Ureter (tissue), 1 donor: ENCODE results near the gene ACAD10. TPM values are rescaled to one million over a fixed set of nuclear protein-coding genes. Genes with fewer than 3 reads are reported as not detected.
"Not testable (repeated sequence)": the region's sequence is repeated elsewhere in the genome, so short reads cannot be mapped to it uniquely, and the experiment has no call there.

Experiments used
- DNase-seq: peaks from one replicate; pipeline ENCODE4 v3.0.0-alpha.2; 2020; ENCODE audit warnings: low spot score
- total RNA-seq: library from RNA; stranded (reverse); gene quantifications from one replicate; pipeline ENCODE4 v1.2.4, GENCODE V29; 2023
- donor health status: DM: yes; HTN: yes; CAD: no.

The ACAD10 gene
- total RNA-seq, 1 donor from 2014 or later: 43.6 TPM

GRCh38 chr12:111687255-111687654 lies 1.4 kb downstream of the ACAD10 start:
- DNase-seq: no peak

- DNase-seq: no peak
Observed at GRCh38 chr12:111687952-111688351, 2.1 kb downstream of the ACAD10 start.

GRCh38 chr12:111691262-111691661 lies 5.4 kb downstream of the ACAD10 start:
- DNase-seq: no peak

GRCh38 chr12:111692575-111693210 lies 6.8 kb downstream of the ACAD10 start:
- no peak for DNase-seq

- DNase-seq: no peak
Observed at GRCh38 chr12:111693818-111694217, 8.0 kb downstream of the ACAD10 start.

GRCh38 chr12:111699962-111700361 lies 14.1 kb downstream of the ACAD10 start:
- no peak for DNase-seq

- no peak for DNase-seq
Observed at GRCh38 chr12:111705672-111706071, 19.8 kb downstream of the ACAD10 start.

GRCh38 chr12:111706145-111706544 lies 20.3 kb downstream of the ACAD10 start:
- DNase-seq: no peak

- no peak for DNase-seq
Observed at GRCh38 chr12:111715279-111715678, 29.4 kb downstream of the ACAD10 start.

- DNase-seq: not testable (repeated sequence)
Observed at GRCh38 chr12:111719316-111719715, 33.5 kb downstream of the ACAD10 start.

- no peak for DNase-seq
Observed at GRCh38 chr12:111720457-111720856, 34.6 kb downstream of the ACAD10 start.

GRCh38 chr12:111723646-111724360 lies 38.0 kb downstream of the ACAD10 start:
- not testable (repeated sequence) for DNase-seq

- no peak for DNase-seq
Observed at GRCh38 chr12:111728795-111729194, 42.9 kb downstream of the ACAD10 start.

- no peak for DNase-seq
Observed at GRCh38 chr12:111730420-111730819, 44.6 kb downstream of the ACAD10 start.

GRCh38 chr12:111732786-111733185 lies 46.9 kb downstream of the ACAD10 start:
- no peak for DNase-seq

GRCh38 chr12:111733340-111733915 lies 47.6 kb downstream of the ACAD10 start:
- DNase-seq: no peak

GRCh38 chr12:111739524-111739923 lies 53.7 kb downstream of the ACAD10 start:
- DNase-seq: not testable (repeated sequence)

GRCh38 chr12:111741235-111741812 lies 55.5 kb downstream of the ACAD10 start:
- no peak for DNase-seq

GRCh38 chr12:111745211-111745610 lies 59.4 kb downstream of the ACAD10 start:
- DNase-seq: no peak

- no peak for DNase-seq
Observed at GRCh38 chr12:111747333-111747732, 61.5 kb downstream of the ACAD10 start.

GRCh38 chr12:111748151-111748672 lies 62.4 kb downstream of the ACAD10 start:
- DNase-seq: no peak

GRCh38 chr12:111748867-111749266 lies 63.0 kb downstream of the ACAD10 start:
- no peak for DNase-seq
